Type B pancreatic cell (in vitro differentiated cells): ENCODE measurements around the gene DENND1B. TPM values are rescaled to one million over a fixed set of nuclear protein-coding genes. Genes with fewer than 3 reads are reported as not detected.
A peak's percentile ranks its signal among the peaks of the same experiment; 100 is the strongest.

Source experiments
- DNase-seq: peaks from one replicate; pipeline ENCODE4 v3.0.0; 2021; ENCODE audit warnings: mixed read lengths; ENCODE audit not compliant: unreplicated experiment; ENCODE audit errors: extremely low spot score
- H3K27ac Mint-ChIP-seq: 2 replicates; pipeline ENCODE4 v1.8.0; 2021; ENCODE audit warnings: mild to moderate bottlenecking, mixed read lengths
- H3K27me3 Mint-ChIP-seq: 2 replicates; pipeline ENCODE4 v1.8.0; 2021; ENCODE audit warnings: mixed read lengths
- H3K36me3 Mint-ChIP-seq: 2 replicates; pipeline ENCODE4 v1.8.0; 2021; ENCODE audit warnings: mixed read lengths
- H3K4me1 Mint-ChIP-seq: one replicate; pipeline ENCODE4 v1.8.0; 2021; ENCODE audit warnings: mixed read lengths; ENCODE audit not compliant: unreplicated experiment
- H3K4me3 Mint-ChIP-seq: 2 replicates; pipeline ENCODE4 v1.8.0; 2021; ENCODE audit warnings: mild to moderate bottlenecking, mixed read lengths
- H3K9me3 Mint-ChIP-seq: 2 replicates; pipeline ENCODE4 v1.8.0; 2021; ENCODE audit warnings: mixed read lengths
- CTCF ChIP-seq: fragments of 200-600 bp; sonication (generic); conservative IDR thresholded peaks from 2 replicates; pipeline ENCODE4 v1.5.0; 2021; ENCODE audit warnings: antibody characterized with exemption, mild to moderate bottlenecking
- total RNA-seq: library from RNA; stranded (reverse); gene quantifications from 2 replicates; pipeline ENCODE4 v1.2.1, GENCODE V29; 2021; ENCODE audit warnings: low replicate concordance

DENND1B gene
- total RNA-seq, 1 donor from 2014 or later, result 8.7 TPM

- no peaks in the 10 kb centered on the region for H3K36me3 Mint-ChIP-seq
- H3K9me3 Mint-ChIP-seq, result no peaks in the 10 kb centered on the region
- no peak overlapping the region for H3K4me3 Mint-ChIP-seq
- no peaks in the 10 kb centered on the region for H3K4me1 Mint-ChIP-seq
- peaks cover 3% of the 10 kb centered on the region for H3K27me3 Mint-ChIP-seq
- no peak for DNase-seq
- no peak overlapping the region for H3K27ac Mint-ChIP-seq
- TF ChIP-seq CTCF, result no peak
Observed at GRCh38 chr1:197788741-197789739, 13.8 kb upstream of the DENND1B start.

- no peak for DNase-seq
- Mint-ChIP-seq H3K9me3 (no peaks in the 10 kb centered on the region), H3K36me3 (no peaks in the 10 kb centered on the region), H3K27me3 (peaks cover 3% of the 10 kb centered on the region), H3K27ac (no peak overlapping the region), H3K4me1 (peaks cover 7% of the 10 kb centered on the region), H3K4me3 (no peak overlapping the region)
- no peak for TF ChIP-seq CTCF
Observed at GRCh38 chr1:197787623-197788536, 12.6 kb upstream of the DENND1B start.

GRCh38 chr1:197787056-197787455, 11.8 kb upstream of the DENND1B start:
- no peaks in the 10 kb centered on the region for H3K27me3 Mint-ChIP-seq
- H3K4me1 Mint-ChIP-seq, result peaks cover 7% of the 10 kb centered on the region
- H3K9me3 Mint-ChIP-seq, result no peaks in the 10 kb centered on the region
- no peaks in the 10 kb centered on the region for H3K36me3 Mint-ChIP-seq
- no peak for TF ChIP-seq CTCF
- no peak overlapping the region for H3K27ac Mint-ChIP-seq
- no peak overlapping the region for H3K4me3 Mint-ChIP-seq
- DNase-seq, result no peak

GRCh38 chr1:197786280-197786679, 11.0 kb upstream of the DENND1B start:
- no peak overlapping the region for H3K4me3 Mint-ChIP-seq
- H3K9me3 Mint-ChIP-seq, result no peaks in the 10 kb centered on the region
- peaks cover 7% of the 10 kb centered on the region for H3K4me1 Mint-ChIP-seq
- no peak overlapping the region for H3K27ac Mint-ChIP-seq
- H3K36me3 Mint-ChIP-seq, result no peaks in the 10 kb centered on the region
- H3K27me3 Mint-ChIP-seq, result no peaks in the 10 kb centered on the region
- DNase-seq, result no peak
- no peak for TF ChIP-seq CTCF

GRCh38 chr1:197783510-197783948, 8.2 kb upstream of the DENND1B start:
- Mint-ChIP-seq H3K27me3 (no peaks in the 10 kb centered on the region), H3K4me3 (no peak overlapping the region), H3K9me3 (no peaks in the 10 kb centered on the region), H3K36me3 (no peaks in the 10 kb centered on the region), H3K27ac (peak overlapping the region; percentile 97), H3K4me1 (peaks cover 7% of the 10 kb centered on the region)
- DNase-seq, result no peak
- no peak for TF ChIP-seq CTCF
